ENCODE results near the gene ENAH. TPM values are rescaled to one million over a fixed set of nuclear protein-coding genes. Genes with fewer than 3 reads are reported as not detected.

The ENAH gene
- total and polyA plus RNA-seq, 2 experiments from 2014 or later, result 109 to 184 TPM

- H3K4me2 ChIP-seq, result no peak overlapping the region
Measured at GRCh38 chr1:225509770-225510169, 143.2 kb downstream of the ENAH start.

More at GRCh38 chr1:225509770-225510169, 143.2 kb downstream of the ENAH start:
- peaks cover 5% of the 10 kb centered on the region for H3K27me3 Mint-ChIP-seq (ENCODE audit: insufficient read depth, low read depth, poor library complexity)
- no peaks in the 10 kb centered on the region for H3K9me3 Mint-ChIP-seq
- peak overlapping the region; percentile 80 for H3K27ac Mint-ChIP-seq
- H3K27ac ChIP-seq (ENCODE audit: low read depth), result peak overlapping the region; percentile 69
- H3K27me3 ChIP-seq (ENCODE audit: insufficient read depth), result no peaks in the 10 kb centered on the region
- peaks cover 33% of the 10 kb centered on the region for H3K4me1 ChIP-seq (ENCODE audit: insufficient read depth)
- H3K4me1 Mint-ChIP-seq, result peaks cover 34% of the 10 kb centered on the region
- H3K9me2 ChIP-seq (ENCODE audit: insufficient read depth), result no peaks in the 10 kb centered on the region
- DNase-seq (ENCODE audit: low spot score) (no peak), ATAC-seq (no peak)
- H3K4me3 ChIP-seq, result no peak overlapping the region
- H3K4me3 Mint-ChIP-seq, result no peak overlapping the region
- H3K36me3 Mint-ChIP-seq (ENCODE audit: low read depth), result peaks cover 54% of the 10 kb centered on the region
- H3K79me2 ChIP-seq (replicated peaks; ENCODE audit: insufficient read depth), result peaks cover 17% of the 10 kb centered on the region
- H3F3A ChIP-seq (replicated peaks; ENCODE audit: low read depth), result no peaks in the 10 kb centered on the region
- no peak overlapping the region for H2AFZ ChIP-seq
- H4K20me1 ChIP-seq (replicated peaks; ENCODE audit: insufficient read depth), result no peaks in the 10 kb centered on the region
- TF ChIP-seq EZH2phosphoT487 (IDR thresholded peaks at IDR 0.05; ENCODE audit: unreplicated experiment) (no peak), ETS1 (IDR thresholded peaks at IDR 0.05) (no peak), NANOG (IDR thresholded peaks at IDR 0.05; ENCODE audit: borderline replicate concordance) (no peak), ZNF331 (CRISPR knock-in tag; IDR thresholded peaks at IDR 0.05; ENCODE audit: low read depth) (no peak), ZNF462 (CRISPR knock-in tag; IDR thresholded peaks at IDR 0.05) (no peak), CTCF (conservative IDR thresholded peaks at IDR 0.05; ENCODE audit: low read depth in 2 of 2) (no peak), REST (IDR thresholded peaks at IDR 0.05; ENCODE audit: unreplicated experiment) (no peak), JUNB (IDR thresholded peaks at IDR 0.05; ENCODE audit: unreplicated experiment) (no peak), EZH2 (IDR thresholded peaks at IDR 0.05; ENCODE audit: low read depth, unreplicated experiment) (no peak), POLR2AphosphoS5 (IDR thresholded peaks at IDR 0.05; ENCODE audit: low read depth) (no peak), ZNF114 (CRISPR knock-in tag; IDR thresholded peaks at IDR 0.05) (no peak), STAT1 (IDR thresholded peaks at IDR 0.05; ENCODE audit: unreplicated experiment) (no peak), CREB1 (CRISPR knock-in tag; IDR thresholded peaks at IDR 0.05; ENCODE audit: low read depth) (no peak)
- peaks cover 11% of the 10 kb centered on the region for H3K36me3 ChIP-seq (ENCODE audit: insufficient read depth)
